Activated T-helper 17 cell treated with anti-CD3 and anti-CD28 coated beads, Interleukin-2, amount 50 U/mL, for 72 hours (primary cell): Measurements from ENCODE around the gene NPB. TPM values are rescaled to one million over a fixed set of nuclear protein-coding genes. Genes with fewer than 3 reads are reported as not detected.

Experiments used
- ATAC-seq: fragments of 150-1000 bp; cut with Tn5 transposase; replicated peaks from 2 replicates; pipeline ENCODE4 v1.10.0; 2021; ENCODE audit warnings: mild to moderate bottlenecking, moderate library complexity
- H3K27ac Mint-ChIP-seq: one replicate; pipeline ENCODE4 v1.8.0; 2022; ENCODE audit warnings: mixed read lengths
- H3K27me3 Mint-ChIP-seq: one replicate; pipeline ENCODE4 v1.8.0; 2022; ENCODE audit warnings: mixed read lengths
- H3K36me3 Mint-ChIP-seq: one replicate; pipeline ENCODE4 v1.8.0; 2022; ENCODE audit warnings: low read depth, mild to moderate bottlenecking, mixed read lengths
- H3K4me1 Mint-ChIP-seq: one replicate; pipeline ENCODE4 v1.8.0; 2022; ENCODE audit warnings: mixed read lengths
- H3K4me3 Mint-ChIP-seq: one replicate; pipeline ENCODE4 v1.8.0; 2022; ENCODE audit warnings: mild to moderate bottlenecking, mixed read lengths
- H3K9me3 Mint-ChIP-seq: one replicate; pipeline ENCODE4 v1.8.0; 2022; ENCODE audit warnings: mixed read lengths
- total RNA-seq, 2 donors: library from RNA; stranded (reverse); gene quantifications; one replicate each; pipeline ENCODE4 v1.2.3, GENCODE V29; 2022

The NPB gene
- total RNA-seq, 2 donors from 2014 or later: 0.17 to 0.53 TPM

DNA sequence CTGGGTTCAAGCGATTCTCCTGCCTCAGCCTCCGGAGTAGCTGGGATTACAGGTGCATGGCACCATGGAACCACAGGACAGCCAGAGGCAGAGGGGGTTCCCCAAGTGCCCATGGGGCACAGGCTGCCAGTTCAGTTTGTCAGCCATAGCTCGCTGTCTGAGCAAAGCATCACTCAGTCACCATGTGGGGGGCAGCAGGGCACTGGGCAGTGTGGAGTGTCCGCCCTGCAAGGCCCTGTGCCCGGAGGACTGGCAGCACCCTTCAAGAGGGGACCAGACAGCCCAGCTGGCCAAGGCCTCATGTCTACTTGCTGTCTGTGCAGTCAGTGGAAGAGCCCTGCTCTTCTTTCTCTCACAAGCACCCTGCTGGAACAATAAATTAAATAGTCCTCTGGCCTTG, 17.1 kb upstream of the NPB start:
- no peak for ATAC-seq
- Mint-ChIP-seq H3K36me3 (peaks cover 98% of the 10 kb centered on the region), H3K4me3 (no peak overlapping the region), H3K4me1 (peaks cover 12% of the 10 kb centered on the region), H3K27me3 (no peaks in the 10 kb centered on the region), H3K9me3 (no peaks in the 10 kb centered on the region), H3K27ac (no peak overlapping the region)

DNA sequence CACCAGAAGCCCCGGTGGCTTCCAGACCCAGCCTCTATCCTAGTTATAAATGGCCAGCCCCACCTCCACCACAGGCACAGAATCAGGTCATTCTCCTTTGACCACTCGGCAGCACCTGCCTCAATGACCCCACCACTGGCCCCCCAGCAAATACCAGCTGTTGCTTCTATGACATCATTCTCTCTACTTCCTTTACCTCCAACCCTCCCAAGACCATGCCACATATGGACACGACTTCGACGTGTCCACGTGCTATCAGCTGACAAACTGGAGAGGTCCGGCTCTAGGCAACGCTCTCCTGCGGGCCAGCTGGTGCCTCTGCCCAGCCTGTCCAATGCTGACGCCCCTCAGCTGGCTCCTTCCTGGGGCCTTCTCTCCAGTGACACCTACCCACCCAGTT, 16.6 kb upstream of the NPB start:
- H3K36me3 Mint-ChIP-seq: peaks cover 98% of the 10 kb centered on the region
- no peaks in the 10 kb centered on the region for H3K9me3 Mint-ChIP-seq
- peak overlapping the region; percentile 69 for H3K27ac Mint-ChIP-seq
- no peak for ATAC-seq
- peaks cover 12% of the 10 kb centered on the region for H3K4me1 Mint-ChIP-seq
- no peak overlapping the region for H3K4me3 Mint-ChIP-seq
- H3K27me3 Mint-ChIP-seq: no peaks in the 10 kb centered on the region

DNA sequence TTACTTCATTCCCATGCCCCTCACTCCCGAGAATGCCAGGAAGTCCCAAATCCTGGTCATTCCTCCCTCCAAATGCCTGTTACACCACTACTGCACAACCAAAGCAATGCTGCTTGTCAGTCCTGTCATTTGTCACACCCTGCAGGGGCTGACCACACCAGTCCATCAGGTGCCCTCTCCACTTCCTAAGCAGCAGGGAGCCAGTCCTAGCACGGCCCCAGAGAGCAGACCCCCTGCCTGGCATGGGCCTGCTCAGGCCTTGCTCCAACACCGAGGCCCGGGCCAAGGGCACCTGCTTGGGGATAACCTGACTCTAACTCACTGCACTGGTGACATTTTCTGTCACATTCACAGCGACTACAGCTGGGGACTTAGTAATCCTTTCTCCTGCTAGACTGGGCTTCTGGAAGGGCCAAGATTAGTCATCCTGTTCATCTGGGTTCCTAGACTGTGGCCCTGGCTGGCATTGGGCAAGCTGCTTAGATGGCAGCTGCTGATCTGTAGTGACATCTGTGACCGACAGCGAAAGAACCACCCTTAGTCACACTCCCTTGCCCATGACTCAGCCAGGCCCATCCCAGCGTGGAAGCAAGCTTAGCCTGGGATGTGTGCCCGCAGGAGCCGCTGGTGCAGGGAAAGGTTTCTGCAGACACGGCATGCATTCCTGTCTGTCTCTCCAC, 16.0 kb upstream of the NPB start:
- Mint-ChIP-seq H3K27me3 (no peaks in the 10 kb centered on the region), H3K36me3 (peaks cover 97% of the 10 kb centered on the region)
- no peak for ATAC-seq

GRCh38 chr17:81888105-81888987, 13.7 kb upstream of the NPB start:
- peak overlapping the region; percentile 76 for H3K27ac Mint-ChIP-seq
- H3K27me3 Mint-ChIP-seq: no peaks in the 10 kb centered on the region
- no peaks in the 10 kb centered on the region for H3K9me3 Mint-ChIP-seq
- H3K4me3 Mint-ChIP-seq: peak overlapping the region; percentile 79
- peaks cover 89% of the 10 kb centered on the region for H3K36me3 Mint-ChIP-seq
- ATAC-seq: no peak
- peaks cover 12% of the 10 kb centered on the region for H3K4me1 Mint-ChIP-seq

More for the DNA sequence above, 16.0 kb upstream of the NPB start:
- Mint-ChIP-seq H3K4me3 (no peak overlapping the region), H3K9me3 (no peaks in the 10 kb centered on the region), H3K4me1 (peaks cover 12% of the 10 kb centered on the region), H3K27ac (peak overlapping the region; percentile 69)

GRCh38 chr17:81888988-81889595, 12.9 kb upstream of the NPB start:
- Mint-ChIP-seq H3K27me3 (no peaks in the 10 kb centered on the region), H3K36me3 (peaks cover 87% of the 10 kb centered on the region), H3K9me3 (no peaks in the 10 kb centered on the region), H3K27ac (peak overlapping the region; percentile 76), H3K4me1 (peaks cover 12% of the 10 kb centered on the region), H3K4me3 (peak overlapping the region; percentile 79)
- ATAC-seq: no peak

DNA sequence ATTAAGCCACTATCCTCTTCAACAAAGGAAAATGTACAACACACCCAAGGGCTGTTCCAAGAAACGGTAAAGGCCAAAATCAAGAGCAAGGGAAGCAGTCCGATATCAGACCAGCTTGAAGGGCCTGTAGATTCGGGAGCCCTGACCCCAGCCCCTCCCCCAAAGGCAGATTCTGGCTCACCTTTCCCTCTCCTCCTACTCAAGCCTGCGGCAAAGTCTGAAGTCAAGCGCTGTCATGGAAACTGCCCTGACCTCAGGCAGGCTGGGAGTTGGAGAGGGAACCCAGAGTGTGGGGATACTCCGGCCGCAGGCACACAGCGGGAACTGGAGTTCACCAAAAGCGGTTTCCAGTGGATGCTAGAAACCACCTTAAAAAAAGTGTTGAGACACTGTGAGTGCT, 12.4 kb upstream of the NPB start:
- H3K36me3 Mint-ChIP-seq: peaks cover 86% of the 10 kb centered on the region
- H3K27ac Mint-ChIP-seq: peak overlapping the region; percentile 63
- H3K4me1 Mint-ChIP-seq: peaks cover 12% of the 10 kb centered on the region
- ATAC-seq: no peak
- H3K9me3 Mint-ChIP-seq: no peaks in the 10 kb centered on the region
- no peaks in the 10 kb centered on the region for H3K27me3 Mint-ChIP-seq
- peak overlapping the region; percentile 79 for H3K4me3 Mint-ChIP-seq

DNA sequence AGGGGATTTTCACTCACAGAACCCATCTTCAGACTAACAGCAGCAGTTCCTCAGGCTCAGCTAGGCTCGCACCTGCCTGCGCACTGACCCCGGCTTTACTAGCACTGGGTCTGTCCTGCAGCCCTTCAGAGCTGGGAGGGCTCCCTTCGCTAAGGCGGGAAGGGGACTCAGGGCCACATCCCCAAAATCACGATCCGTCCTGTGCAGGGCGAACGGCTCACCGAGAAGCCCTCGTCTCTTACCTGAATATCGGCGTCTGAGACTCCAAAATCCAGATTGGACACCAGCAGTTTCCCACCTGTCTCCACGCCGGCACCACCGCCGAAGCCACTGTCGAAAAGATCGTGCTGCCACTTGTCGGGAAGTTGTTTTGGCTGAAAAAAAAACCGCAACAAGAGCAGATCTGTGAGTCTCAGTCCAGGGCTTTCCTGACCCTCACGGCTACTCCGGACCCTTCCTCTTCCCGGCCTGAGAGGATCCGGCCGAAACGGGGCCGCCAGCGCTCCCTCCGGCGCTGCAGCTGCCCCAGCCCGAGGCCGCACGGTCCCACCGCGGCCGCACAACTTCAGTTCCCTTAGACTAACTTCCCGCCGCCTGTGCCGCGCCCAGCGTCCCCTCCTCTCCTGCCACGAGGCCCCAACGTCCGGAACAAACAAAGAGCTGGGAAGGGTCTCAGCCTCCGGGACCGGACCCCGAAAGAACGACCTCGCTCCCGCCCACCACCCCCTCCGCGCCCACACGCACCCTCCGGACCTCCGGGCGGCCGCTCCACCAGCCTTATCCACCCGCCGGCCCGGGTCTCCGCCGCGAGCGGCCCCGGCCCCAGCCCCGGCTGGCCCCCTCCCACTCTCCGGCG, 11.4 kb upstream of the NPB start:
- Mint-ChIP-seq H3K4me3 (peak overlapping the region; percentile 79), H3K36me3 (peaks cover 86% of the 10 kb centered on the region), H3K4me1 (peaks cover 12% of the 10 kb centered on the region), H3K27me3 (no peaks in the 10 kb centered on the region), H3K27ac (peak overlapping the region; percentile 93), H3K9me3 (no peaks in the 10 kb centered on the region)
- ATAC-seq: no peak

GRCh38 chr17:81891303-81891552, 10.8 kb upstream of the NPB start:
- Mint-ChIP-seq H3K9me3 (no peaks in the 10 kb centered on the region), H3K36me3 (peaks cover 86% of the 10 kb centered on the region), H3K4me1 (peaks cover 12% of the 10 kb centered on the region), H3K27me3 (no peaks in the 10 kb centered on the region), H3K27ac (peak overlapping the region; percentile 93), H3K4me3 (peak overlapping the region; percentile 79)
- ATAC-seq: peak; percentile 9

DNA sequence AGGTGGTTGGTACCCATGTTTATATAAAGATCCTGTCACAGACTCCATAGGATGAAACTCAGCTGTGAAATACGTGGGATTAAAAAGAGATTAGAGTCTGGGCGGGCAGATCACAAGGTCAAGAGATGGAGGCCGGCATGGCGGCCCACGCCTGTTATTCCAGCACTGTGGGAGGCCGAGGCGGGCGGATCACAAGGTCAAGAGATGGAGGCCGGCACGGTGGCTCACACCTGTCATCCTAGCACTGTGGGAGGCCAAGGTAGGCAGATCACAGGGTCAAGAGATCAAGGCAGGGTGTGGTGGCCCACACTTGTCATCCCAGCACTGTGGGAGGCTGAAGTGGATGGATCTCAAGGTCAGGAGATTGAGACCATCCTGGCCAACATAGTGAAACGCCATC, 6.6 kb upstream of the NPB start:
- no peak for ATAC-seq
- no peak overlapping the region for H3K27ac Mint-ChIP-seq
- H3K4me1 Mint-ChIP-seq: no peaks in the 10 kb centered on the region
- no peaks in the 10 kb centered on the region for H3K9me3 Mint-ChIP-seq
- H3K36me3 Mint-ChIP-seq: peaks cover 86% of the 10 kb centered on the region
- no peak overlapping the region for H3K4me3 Mint-ChIP-seq
- H3K27me3 Mint-ChIP-seq: no peaks in the 10 kb centered on the region

GRCh38 chr17:81898029-81898866, 3.8 kb upstream of the NPB start:
- peaks cover 78% of the 10 kb centered on the region for H3K36me3 Mint-ChIP-seq
- peaks cover 7% of the 10 kb centered on the region for H3K27me3 Mint-ChIP-seq
- ATAC-seq: no peak
- H3K4me1 Mint-ChIP-seq: peaks cover 8% of the 10 kb centered on the region
- no peak overlapping the region for H3K4me3 Mint-ChIP-seq
- no peaks in the 10 kb centered on the region for H3K9me3 Mint-ChIP-seq
- H3K27ac Mint-ChIP-seq: no peak overlapping the region

DNA sequence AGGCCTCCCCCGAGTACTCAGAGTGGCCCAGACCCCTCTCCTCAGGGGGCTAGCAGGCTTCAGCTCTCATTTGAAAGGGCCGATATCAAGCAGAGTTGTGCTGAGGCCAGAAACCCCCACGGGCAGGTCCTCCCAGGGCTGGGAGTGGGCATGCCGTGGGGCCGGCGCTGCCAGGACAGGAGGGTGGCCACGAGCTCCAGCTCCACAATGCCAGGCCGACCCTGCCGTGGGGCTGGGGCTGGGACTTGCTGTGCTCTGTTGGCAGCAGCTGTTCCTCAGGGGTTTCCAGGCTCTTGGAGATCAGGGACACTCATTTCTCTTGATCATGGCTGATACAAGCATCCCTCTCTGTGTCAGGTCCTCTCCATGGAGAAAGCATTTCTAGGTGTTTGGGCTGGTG, 3.2 kb upstream of the NPB start:
- peaks cover 72% of the 10 kb centered on the region for H3K36me3 Mint-ChIP-seq
- no peak overlapping the region for H3K4me3 Mint-ChIP-seq
- peaks cover 7% of the 10 kb centered on the region for H3K27me3 Mint-ChIP-seq
- H3K27ac Mint-ChIP-seq: no peak overlapping the region
- H3K4me1 Mint-ChIP-seq: peaks cover 8% of the 10 kb centered on the region
- no peak for ATAC-seq
- no peaks in the 10 kb centered on the region for H3K9me3 Mint-ChIP-seq

GRCh38 chr17:81899514-81900166, 2.4 kb upstream of the NPB start:
- H3K4me1 Mint-ChIP-seq: peaks cover 8% of the 10 kb centered on the region
- no peak for ATAC-seq
- H3K27me3 Mint-ChIP-seq: peaks cover 7% of the 10 kb centered on the region
- H3K4me3 Mint-ChIP-seq: no peak overlapping the region
- H3K27ac Mint-ChIP-seq: no peak overlapping the region
- H3K9me3 Mint-ChIP-seq: no peaks in the 10 kb centered on the region
- H3K36me3 Mint-ChIP-seq: peaks cover 67% of the 10 kb centered on the region

DNA sequence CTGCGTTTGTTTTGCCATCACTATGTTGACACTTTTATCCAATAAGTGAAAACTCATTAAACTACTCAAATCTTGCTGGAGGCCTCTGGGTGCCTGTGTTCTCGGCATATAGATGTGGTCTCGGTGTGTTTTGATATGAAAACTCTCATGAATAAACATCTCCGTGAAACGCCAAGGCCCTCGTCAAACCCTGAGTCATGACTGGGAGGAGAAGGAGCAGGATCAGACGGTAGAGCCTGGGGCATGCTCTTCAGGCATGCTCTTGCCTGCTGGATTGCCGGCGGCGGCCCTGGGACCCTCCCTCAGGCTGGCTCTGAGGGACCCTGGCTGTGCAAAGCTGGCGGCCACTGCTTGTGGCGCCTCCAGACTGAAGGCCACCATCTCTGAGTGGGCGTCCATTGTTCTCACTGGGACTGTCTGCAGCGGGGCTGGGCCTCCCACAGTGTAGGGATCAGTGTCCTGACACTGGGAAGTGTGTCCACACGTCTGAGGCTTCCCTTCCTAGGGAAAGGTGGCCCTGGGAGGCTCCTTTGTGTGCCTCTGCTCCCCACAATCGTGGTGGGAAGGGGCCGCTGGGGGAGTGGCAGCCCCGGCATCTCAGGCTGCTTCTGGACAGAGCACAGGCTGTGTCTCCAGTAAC, 1.7 kb upstream of the NPB start:
- no peak for ATAC-seq
- Mint-ChIP-seq H3K4me1 (peaks cover 8% of the 10 kb centered on the region), H3K27ac (no peak overlapping the region), H3K4me3 (peak overlapping the region; percentile 43), H3K9me3 (no peaks in the 10 kb centered on the region), H3K36me3 (peaks cover 60% of the 10 kb centered on the region), H3K27me3 (peaks cover 7% of the 10 kb centered on the region)
